Neural crest cell (in vitro differentiated cells): ENCODE measurements around the gene OTOG. TPM values are rescaled to one million over a fixed set of nuclear protein-coding genes. Genes with fewer than 3 reads are reported as not detected.

Experiments
- DNase-seq: peaks from one replicate; pipeline ENCODE4 v3.0.0; 2021; ENCODE audit warnings: low read depth, mixed read lengths, low spot score
- H3K27ac Mint-ChIP-seq: one replicate; pipeline ENCODE4 v1.8.0; 2021; ENCODE audit warnings: mild to moderate bottlenecking, mixed read lengths; ENCODE audit not compliant: unreplicated experiment
- H3K27me3 Mint-ChIP-seq: 2 replicates; pipeline ENCODE4 v1.8.0; 2021; ENCODE audit warnings: low read depth, mild to moderate bottlenecking, mixed read lengths
- H3K36me3 Mint-ChIP-seq: 2 replicates; pipeline ENCODE4 v1.8.0; 2021; ENCODE audit warnings: low read depth, mild to moderate bottlenecking, mixed read lengths
- H3K4me1 Mint-ChIP-seq: 2 replicates; pipeline ENCODE4 v1.8.0; 2021; ENCODE audit warnings: mixed read lengths
- H3K4me3 Mint-ChIP-seq: one replicate; pipeline ENCODE4 v1.8.0; 2021; ENCODE audit warnings: mild to moderate bottlenecking, mixed read lengths
- H3K9me3 Mint-ChIP-seq: 2 replicates; pipeline ENCODE4 v1.8.0; 2021; ENCODE audit warnings: mixed read lengths
- CTCF ChIP-seq: fragments of 200-600 bp; sonication (generic); conservative IDR thresholded peaks from 2 replicates; pipeline ENCODE4 v1.5.0; 2021; ENCODE audit warnings: antibody characterized with exemption, mild to moderate bottlenecking
- long read RNA-seq: library from polyadenylated mRNA; unstranded; transcript quantifications from one replicate; pipeline ENCODE4 v2.0.0, GENCODE V29; 2020
- total RNA-seq: library from RNA; stranded (reverse); gene quantifications from 2 replicates; pipeline ENCODE4 v1.2.1, GENCODE V29; 2021

The OTOG gene
- total RNA-seq: not detected in 2 replicates
- long read RNA-seq, partial matches to known transcripts: 0 of 1 reads
- long read RNA-seq, other reads (novel, unspliced or antisense): 1 of 1 reads

- H3K27me3 Mint-ChIP-seq: peaks cover 38% of the 10 kb centered on the region
- TF ChIP-seq CTCF: no peak
- H3K4me3 Mint-ChIP-seq: no peak within 1 kb of the TSS
- no peaks in the 10 kb centered on the region for H3K36me3 Mint-ChIP-seq
- H3K27ac Mint-ChIP-seq: no peak within 1 kb of the TSS
- H3K9me3 Mint-ChIP-seq: no peaks in the 10 kb centered on the region
- DNase-seq: no peak
- peaks cover 7% of the 10 kb centered on the region for H3K4me1 Mint-ChIP-seq
These were observed at the start of gene OTOG for GRCh38 chr11:17547051-17547577. OTOG (plus strand) TSS chr11:17547259; CDS start chr11:17547373, 114 bp downstream.

GRCh38 chr11:17498058-17498457, 49.0 kb upstream of the OTOG start:
- Mint-ChIP-seq H3K9me3 (no peaks in the 10 kb centered on the region), H3K36me3 (no peaks in the 10 kb centered on the region), H3K27ac (no peak overlapping the region), H3K4me1 (no peaks in the 10 kb centered on the region), H3K27me3 (peaks cover 6% of the 10 kb centered on the region), H3K4me3 (no peak overlapping the region)
- no peak for TF ChIP-seq CTCF
- no peak for DNase-seq

- H3K9me3 Mint-ChIP-seq: no peaks in the 10 kb centered on the region
- no peaks in the 10 kb centered on the region for H3K4me1 Mint-ChIP-seq
- H3K4me3 Mint-ChIP-seq: no peak overlapping the region
- no peak overlapping the region for H3K27ac Mint-ChIP-seq
- no peaks in the 10 kb centered on the region for H3K36me3 Mint-ChIP-seq
- peak; percentile 48 for TF ChIP-seq CTCF
- H3K27me3 Mint-ChIP-seq: peaks cover 6% of the 10 kb centered on the region
- no peak for DNase-seq
These were observed 48.6 kb upstream of the OTOG start for GRCh38 chr11:17498475-17498874.

- no peaks in the 10 kb centered on the region for H3K4me1 Mint-ChIP-seq
- no peak for TF ChIP-seq CTCF
These were observed 46.4 kb upstream of the OTOG start for GRCh38 chr11:17500673-17501072.

GRCh38 chr11:17502630-17503029, 44.4 kb upstream of the OTOG start:
- TF ChIP-seq CTCF: no peak
- Mint-ChIP-seq H3K27ac (no peak overlapping the region), H3K4me3 (no peak overlapping the region), H3K27me3 (peaks cover 17% of the 10 kb centered on the region), H3K9me3 (no peaks in the 10 kb centered on the region), H3K4me1 (no peaks in the 10 kb centered on the region), H3K36me3 (no peaks in the 10 kb centered on the region)
- no peak for DNase-seq

More at GRCh38 chr11:17500673-17501072, 46.4 kb upstream of the OTOG start:
- Mint-ChIP-seq H3K27ac (no peak overlapping the region), H3K4me3 (no peak overlapping the region), H3K27me3 (peaks cover 12% of the 10 kb centered on the region), H3K36me3 (no peaks in the 10 kb centered on the region), H3K9me3 (no peaks in the 10 kb centered on the region)
- no peak for DNase-seq
